ENCODE measurements around the gene TJP3.
"Not testable (repeated sequence)": the region's sequence is repeated elsewhere in the genome, so short reads cannot be mapped to it uniquely, and the experiment has no call there.

Gene TJP3

GRCh38 chr19:3663838-3664237 lies 44.3 kb upstream of the TJP3 start:
- H3K4me3 ChIP-seq (ENCODE audit: low read depth, low read length), result no peak overlapping the region
- DNase-seq (ENCODE audit: low read depth), result no peak
- no peak for TF ChIP-seq CTCF (IDR thresholded peaks at IDR 0.05; ENCODE audit: control insufficient read depth, extremely low read depth, insufficient read depth)

- DNase-seq (ENCODE audit: low read depth), result no peak
- TF ChIP-seq CTCF (IDR thresholded peaks at IDR 0.05; ENCODE audit: control insufficient read depth, extremely low read depth, insufficient read depth), result no peak
- H3K4me3 ChIP-seq (ENCODE audit: low read depth, low read length), result no peak overlapping the region
These were observed 43.1 kb upstream of the TJP3 start for GRCh38 chr19:3664879-3665642.

- TF ChIP-seq CTCF (IDR thresholded peaks at IDR 0.05; ENCODE audit: control insufficient read depth, extremely low read depth, insufficient read depth), result peak; percentile 93
- H3K4me3 ChIP-seq (ENCODE audit: low read depth, low read length), result no peak overlapping the region
- DNase-seq (ENCODE audit: low read depth), result no peak
These were observed 42.3 kb upstream of the TJP3 start for GRCh38 chr19:3665681-3666544.

GRCh38 chr19:3666545-3666856 lies 41.7 kb upstream of the TJP3 start:
- not testable (repeated sequence) for DNase-seq (ENCODE audit: low read depth); H3K4me3 ChIP-seq (ENCODE audit: low read depth, low read length)

- no peak for DNase-seq (ENCODE audit: low read depth)
- no peak for TF ChIP-seq CTCF (IDR thresholded peaks at IDR 0.05; ENCODE audit: control insufficient read depth, extremely low read depth, insufficient read depth)
- no peak overlapping the region for H3K4me3 ChIP-seq (ENCODE audit: low read depth, low read length)
These were observed 41.0 kb upstream of the TJP3 start for GRCh38 chr19:3667037-3667638.

- no peak overlapping the region for H3K4me3 ChIP-seq (ENCODE audit: low read depth, low read length)
- no peak for DNase-seq (ENCODE audit: low read depth)
- TF ChIP-seq CTCF (IDR thresholded peaks at IDR 0.05; ENCODE audit: control insufficient read depth, extremely low read depth, insufficient read depth), result no peak
These were observed 40.4 kb upstream of the TJP3 start for GRCh38 chr19:3667766-3668165.

- DNase-seq (ENCODE audit: low read depth), result no peak
- no peak overlapping the region for H3K4me3 ChIP-seq (ENCODE audit: low read depth, low read length)
- TF ChIP-seq CTCF (IDR thresholded peaks at IDR 0.05; ENCODE audit: control insufficient read depth, extremely low read depth, insufficient read depth), result no peak
These were observed 39.7 kb upstream of the TJP3 start for GRCh38 chr19:3668331-3669081.
